OCI-LY1 (cell line): ENCODE measurements around the gene IGFBP2.

Source experiments
- CTCF ChIP-seq: fragments of 200-600 bp; sonication (generic), shearing (Covaris generic); IDR thresholded peaks from 2 replicates; pipeline ENCODE4 v1.5.1; 2017; ENCODE audit warnings: mild to moderate bottlenecking, antibody characterized with exemption, low read length, moderate library complexity, mixed read lengths
- EZH2 ChIP-seq: fragments of 200-600 bp; sonication (generic), shearing (Covaris generic); IDR thresholded peaks from 2 replicates; pipeline ENCODE4 v1.8.0; 2017; ENCODE audit warnings: borderline replicate concordance, mixed run types, mild to moderate bottlenecking, antibody characterized with exemption, low read length, moderate library complexity, mixed read lengths

GRCh38 chr2:216615298-216616082 lies 17.7 kb upstream of the IGFBP2 start:
- no peak for TF ChIP-seq CTCF
- no peak for TF ChIP-seq EZH2
